Calu3 (cell line): ENCODE results near the gene TMEM237. TPM values are rescaled to one million over a fixed set of nuclear protein-coding genes. Genes with fewer than 3 reads are reported as not detected.

Source experiments
- BruUV-seq: library from RNA; stranded (reverse); fragments of 400-500 nt; replicated peaks from 2 replicates; lab custom pipeline; 2021; lab: Mats Ljungman, UMichigan
- CTCF ChIA-PET: fragments of 300-600 bp; sonication (Branson Sonifier 250); formaldehyde crosslinking; loops from one replicate; lab custom pipeline; 2022; ENCODE audit warnings: antibody characterized with exemption; lab: Charles Lee
- DNase-seq: peaks from one replicate; pipeline ENCODE4 v3.0.0; 2022
- H3K27ac Mint-ChIP-seq: one replicate; pipeline ENCODE4 v1.8.0; 2022; ENCODE audit warnings: mixed read lengths; ENCODE audit not compliant: unreplicated experiment
- H3K27me3 Mint-ChIP-seq: one replicate; pipeline ENCODE4 v1.8.0; 2022; ENCODE audit warnings: mixed read lengths; ENCODE audit not compliant: unreplicated experiment
- H3K36me3 Mint-ChIP-seq: one replicate; pipeline ENCODE4 v1.8.0; 2022; ENCODE audit warnings: mild to moderate bottlenecking, moderate library complexity, mixed read lengths; ENCODE audit not compliant: insufficient read depth, unreplicated experiment
- H3K4me1 Mint-ChIP-seq: one replicate; pipeline ENCODE4 v1.8.0; 2022; ENCODE audit warnings: mild to moderate bottlenecking, low read depth, mixed read lengths; ENCODE audit not compliant: unreplicated experiment
- H3K4me3 Mint-ChIP-seq: one replicate; pipeline ENCODE4 v1.8.0; 2022; ENCODE audit warnings: mild to moderate bottlenecking, low read depth, moderate library complexity, mixed read lengths; ENCODE audit not compliant: unreplicated experiment
- H3K9me3 Mint-ChIP-seq: one replicate; pipeline ENCODE4 v1.8.0; 2022; ENCODE audit warnings: low read depth, mixed read lengths; ENCODE audit not compliant: unreplicated experiment
- CTCF ChIP-seq: fragments of 200-600 bp; IDR thresholded peaks from one replicate; pipeline ENCODE4 v1.8.0; 2022; ENCODE audit warnings: antibody characterized with exemption; ENCODE audit not compliant: unreplicated experiment
- intact Hi-C: fragments of 100-400 bp; cut with micrococcal nuclease; formaldehyde crosslinking; loops from one replicate; pipeline ENCODE4 v1.10.0; 2022; ENCODE audit not compliant: unreplicated experiment
- total RNA-seq: library from RNA; stranded (reverse); gene quantifications from 2 replicates; pipeline ENCODE4 v1.2.3, GENCODE V29; 2022

TMEM237 gene
- total RNA-seq, 1 experiment from 2014 or later: 27.1 TPM

GRCh38 chr2:201633661-201634249 lies 9.5 kb downstream of the TMEM237 start:
- no peak overlapping the region for H3K4me3 Mint-ChIP-seq

GRCh38 chr2:201631041-201631440 lies 12.3 kb downstream of the TMEM237 start:
- DNase-seq: no peak
- H3K9me3 Mint-ChIP-seq: no peaks in the 10 kb centered on the region
- intact Hi-C loops: no loop called here
- no peaks in the 10 kb centered on the region for H3K4me1 Mint-ChIP-seq
- TF ChIP-seq CTCF: no peak
- no peak overlapping the region for H3K4me3 Mint-ChIP-seq
- CTCF ChIA-PET: no interaction called here
- no peak overlapping the region for H3K27ac Mint-ChIP-seq
- peaks cover 5% of the 10 kb centered on the region for H3K36me3 Mint-ChIP-seq
- no TSS peak for BruUV-seq
- no peaks in the 10 kb centered on the region for H3K27me3 Mint-ChIP-seq

More at GRCh38 chr2:201633661-201634249, 9.5 kb downstream of the TMEM237 start:
- CTCF ChIA-PET: no interaction called here
- intact Hi-C loops: no loop called here
- Mint-ChIP-seq H3K27ac (no peak overlapping the region), H3K36me3 (no peaks in the 10 kb centered on the region), H3K4me1 (no peaks in the 10 kb centered on the region), H3K27me3 (no peaks in the 10 kb centered on the region), H3K9me3 (no peaks in the 10 kb centered on the region)
- TF ChIP-seq CTCF: no peak
- BruUV-seq: no TSS peak
- DNase-seq: no peak

GRCh38 chr2:201630577-201630976 lies 12.7 kb downstream of the TMEM237 start:
- Mint-ChIP-seq H3K36me3 (peaks cover 5% of the 10 kb centered on the region), H3K4me1 (no peaks in the 10 kb centered on the region), H3K9me3 (no peaks in the 10 kb centered on the region), H3K4me3 (no peak overlapping the region), H3K27ac (no peak overlapping the region), H3K27me3 (no peaks in the 10 kb centered on the region)
- CTCF ChIA-PET: no interaction called here
- intact Hi-C loops: no loop called here
- no peak for DNase-seq
- no peak for TF ChIP-seq CTCF
- no TSS peak for BruUV-seq

- Mint-ChIP-seq H3K36me3 (peaks cover 5% of the 10 kb centered on the region), H3K4me1 (no peaks in the 10 kb centered on the region), H3K27me3 (no peaks in the 10 kb centered on the region), H3K4me3 (no peak overlapping the region), H3K27ac (no peak overlapping the region), H3K9me3 (no peaks in the 10 kb centered on the region)
- CTCF ChIA-PET: no interaction called here
- no peak for DNase-seq
- no peak for TF ChIP-seq CTCF
- intact Hi-C loops: no loop called here
- no TSS peak for BruUV-seq
These were observed 14.8 kb downstream of the TMEM237 start for GRCh38 chr2:201628545-201628944.
